Epithelial cell of esophagus (primary cell): ENCODE measurements around the gene MBD3.
"Not testable (repeated sequence)": the region's sequence is repeated elsewhere in the genome, so short reads cannot be mapped to it uniquely, and the experiment has no call there.

ENCODE experiments used
- DNase-seq: peaks from one replicate; pipeline ENCODE4 v3.0.0; 2010; ENCODE audit warnings: low read depth
- H3K4me3 ChIP-seq: 2 replicates; pipeline ENCODE4 v1.5.1; 2011; ENCODE audit warnings: mild to moderate bottlenecking, low read length, control low read depth
- TF ChIP-seq, protein P1 (sequence below): IDR thresholded peaks from 2 replicates; pipeline ENCODE4 v1.5.1; 2011; ENCODE audit warnings: low read depth, mild to moderate bottlenecking, low read length, control low read depth, inconsistent platforms; ENCODE audit not compliant: insufficient read depth; ENCODE audit errors: missing control alignments

The MBD3 gene

GRCh38 chr19:1592755-1593500 is at the start of gene MBD3:
TSS of gene MBD3 (minus strand) at chr19:1592865. CDS start at chr19:1592631, 234 bp downstream.
- TF ChIP-seq, protein P1, sequence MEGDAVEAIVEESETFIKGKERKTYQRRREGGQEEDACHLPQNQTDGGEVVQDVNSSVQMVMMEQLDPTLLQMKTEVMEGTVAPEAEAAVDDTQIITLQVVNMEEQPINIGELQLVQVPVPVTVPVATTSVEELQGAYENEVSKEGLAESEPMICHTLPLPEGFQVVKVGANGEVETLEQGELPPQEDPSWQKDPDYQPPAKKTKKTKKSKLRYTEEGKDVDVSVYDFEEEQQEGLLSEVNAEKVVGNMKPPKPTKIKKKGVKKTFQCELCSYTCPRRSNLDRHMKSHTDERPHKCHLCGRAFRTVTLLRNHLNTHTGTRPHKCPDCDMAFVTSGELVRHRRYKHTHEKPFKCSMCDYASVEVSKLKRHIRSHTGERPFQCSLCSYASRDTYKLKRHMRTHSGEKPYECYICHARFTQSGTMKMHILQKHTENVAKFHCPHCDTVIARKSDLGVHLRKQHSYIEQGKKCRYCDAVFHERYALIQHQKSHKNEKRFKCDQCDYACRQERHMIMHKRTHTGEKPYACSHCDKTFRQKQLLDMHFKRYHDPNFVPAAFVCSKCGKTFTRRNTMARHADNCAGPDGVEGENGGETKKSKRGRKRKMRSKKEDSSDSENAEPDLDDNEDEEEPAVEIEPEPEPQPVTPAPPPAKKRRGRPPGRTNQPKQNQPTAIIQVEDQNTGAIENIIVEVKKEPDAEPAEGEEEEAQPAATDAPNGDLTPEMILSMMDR: no peak
- peak within 1 kb of the TSS; percentile 86 for H3K4me3 ChIP-seq
- DNase-seq: peak; percentile 95

DNA sequence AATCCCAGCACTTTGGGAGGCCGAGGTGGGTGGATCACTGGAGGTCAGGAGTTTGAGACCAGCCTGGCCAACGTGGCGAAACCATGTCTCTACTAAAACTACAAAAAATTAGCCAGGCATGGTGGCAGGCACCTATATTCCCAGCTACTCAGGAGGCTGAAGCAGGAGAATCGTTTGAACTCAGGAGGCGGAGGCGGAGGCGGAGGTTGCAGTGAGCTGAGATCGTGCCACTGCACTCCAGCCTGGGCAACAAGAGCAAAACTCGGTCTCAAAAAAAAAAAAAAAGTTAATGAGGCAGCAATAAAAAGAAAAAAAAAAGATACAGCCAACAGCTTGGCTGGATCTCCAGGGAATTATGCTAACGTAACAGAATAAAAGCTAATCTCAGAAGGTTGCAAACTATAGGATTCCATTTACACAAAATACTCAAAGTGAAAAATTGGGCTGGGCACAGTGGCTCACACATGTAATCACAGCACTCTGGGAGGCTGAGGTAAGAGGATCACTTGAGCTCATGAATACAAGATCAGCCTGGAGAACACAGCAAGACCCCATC is 48.3 kb upstream of the MBD3 start:
- H3K4me3 ChIP-seq, DNase-seq: not testable (repeated sequence)

- H3K4me3 ChIP-seq: no peak overlapping the region
- no peak for DNase-seq
- TF ChIP-seq, protein P1: no peak
Observed at GRCh38 chr19:1636325-1637236, 43.9 kb upstream of the MBD3 start.

- DNase-seq: no peak
- TF ChIP-seq, protein P1: no peak
- H3K4me3 ChIP-seq: no peak overlapping the region
Observed at GRCh38 chr19:1634938-1635243, 42.2 kb upstream of the MBD3 start.

DNA sequence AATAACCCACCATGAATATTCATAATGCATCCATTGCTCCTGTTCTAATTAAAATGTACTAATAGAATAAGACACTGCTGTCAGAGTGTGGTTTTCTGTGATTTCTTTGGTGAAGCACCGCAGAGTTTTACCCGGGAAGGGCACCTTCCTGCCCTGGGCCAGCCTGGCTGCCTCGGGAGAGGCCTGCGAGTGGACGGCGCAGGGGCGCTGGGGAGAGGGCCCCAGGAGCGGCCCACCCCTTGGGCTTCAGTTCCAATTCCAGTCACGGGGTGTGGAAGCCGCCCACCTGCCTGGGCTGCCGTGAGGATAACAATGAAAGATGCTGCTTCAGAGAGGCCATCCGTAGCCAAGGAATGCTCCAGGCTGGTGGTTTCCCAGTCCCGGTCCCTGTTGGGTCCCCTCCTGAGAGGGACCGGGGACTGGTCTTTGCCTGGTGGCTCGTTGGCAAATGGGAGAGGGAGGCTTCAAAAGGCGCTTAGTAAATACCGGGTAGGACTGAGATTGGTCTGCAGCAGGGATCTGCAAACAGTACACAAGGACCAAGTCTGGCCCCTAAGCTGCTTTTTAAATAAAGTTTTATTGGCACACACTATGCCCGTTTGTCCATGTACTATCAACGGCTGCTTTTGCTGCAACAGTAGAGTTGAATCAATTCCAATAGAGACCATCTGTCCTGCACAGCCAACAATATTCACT is 41.7 kb upstream of the MBD3 start:
- DNase-seq: no peak
- no peak overlapping the region for H3K4me3 ChIP-seq
- TF ChIP-seq, protein P1: no peak

GRCh38 chr19:1633269-1633826 is 40.7 kb upstream of the MBD3 start:
- no peak overlapping the region for H3K4me3 ChIP-seq
- TF ChIP-seq, protein P1: no peak
- DNase-seq: no peak
